Peyer's patch (tissue), 4 donors: Measurements from ENCODE around the gene TDP1. TPM values are rescaled to one million over a fixed set of nuclear protein-coding genes. Genes with fewer than 3 reads are reported as not detected.

ENCODE experiments used
- DNase-seq, 3 donors: peaks; one replicate each; pipeline ENCODE4 v3.0.0-alpha.2; 2017 to 2019
- H3K27ac ChIP-seq, 4 donors: fragments of 200-600 bp; sonication (generic); one replicate each; pipeline ENCODE4 v1.5.1; 2016 to 2019
- H3K27me3 ChIP-seq, 2 donors: fragments of 200-600 bp; sonication (generic); one replicate each; pipeline ENCODE4 v1.5.1; 2019
- H3K36me3 ChIP-seq, 3 donors: fragments of 200-600 bp; sonication (generic); one replicate each; pipeline ENCODE4 v1.5.1; 2016 to 2019
- H3K4me1 ChIP-seq, 4 donors: fragments of 200-600 bp; sonication (generic); one replicate each; pipeline ENCODE4 v1.5.1; 2016 to 2019
- H3K4me3 ChIP-seq, 4 donors: fragments of 200-600 bp; sonication (generic); 1 replicate in 3 of 4; 2 replicates in 1 of 4; pipeline ENCODE4 v1.5.1; 2016 to 2019; ENCODE audit warnings: mild to moderate bottlenecking in 1 of 4
- H3K9me3 ChIP-seq, 4 donors: fragments of 200-600 bp; sonication (generic); one replicate each; pipeline ENCODE4 v1.5.1; 2016 to 2019; ENCODE audit warnings: mild to moderate bottlenecking in 1 of 4
- CTCF ChIP-seq, 6 experiments: fragments of 450-650 bp in 4 of 6; fragments of 200-600 bp in 2 of 6; sonication (generic) in 1 of 6; IDR thresholded peaks; one replicate each; pipeline ENCODE4 v1.5.1; 2017 to 2019; ENCODE audit warnings: antibody characterized with exemption in 6 of 6, mild to moderate bottlenecking in 3 of 6, moderate library complexity in 1 of 6
- POLR2A ChIP-seq, 2 donors: fragments of 450-650 bp; IDR thresholded peaks; one replicate each; pipeline ENCODE4 v1.5.1; 2017; ENCODE audit warnings: antibody characterized with exemption in 2 of 2, mild to moderate bottlenecking in 2 of 2, moderate library complexity in 2 of 2
- total RNA-seq, 4 donors: library from RNA; depleted of rRNA; stranded (reverse); fragments of >200 nt; gene quantifications; one replicate each; pipeline ENCODE4 v1.1.0, GENCODE V29; 2016

The TDP1 gene
- total RNA-seq, 4 donors from 2014 or later: 9.5 to 44.6 (median 15.5) TPM

GRCh38 chr14:90003526-90004307, 48.0 kb downstream of the TDP1 start:
- TF ChIP-seq POLR2A (IDR thresholded peaks at IDR 0.05) (no peak), CTCF (IDR thresholded peaks at IDR 0.05) (no peak)
- H3K27ac ChIP-seq: no peak overlapping the region
- no peak overlapping the region for H3K4me3 ChIP-seq
- DNase-seq: no peak
- no peaks in the 10 kb centered on the region for H3K9me3 ChIP-seq
- H3K27me3 ChIP-seq: no peaks in the 10 kb centered on the region
- no peaks in the 10 kb centered on the region for H3K4me1 ChIP-seq
- peaks cover 0 to 11% (median 0%) of the 10 kb centered on the region in 3 donors for H3K36me3 ChIP-seq

DNA sequence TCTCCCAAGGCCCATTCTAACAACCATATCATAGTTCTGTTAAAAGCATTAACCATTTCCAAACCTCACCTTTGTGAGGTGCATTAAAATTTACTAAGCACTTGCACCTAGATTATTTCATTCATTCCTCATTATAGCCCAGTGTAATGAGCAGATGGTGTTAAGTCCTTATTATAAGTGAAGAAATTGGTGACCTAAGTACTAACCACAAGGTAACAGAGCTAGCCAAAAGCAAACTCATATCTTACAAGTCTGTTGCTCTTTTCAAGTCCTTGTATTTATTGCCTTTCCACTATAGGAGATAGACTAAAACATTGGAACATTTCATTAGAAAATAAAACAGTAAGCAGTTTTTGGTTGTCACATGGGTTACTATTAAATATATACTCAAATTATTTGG, 49.7 kb downstream of the TDP1 start:
- no peak overlapping the region for H3K4me3 ChIP-seq
- H3K4me1 ChIP-seq: no peaks in the 10 kb centered on the region
- H3K36me3 ChIP-seq: peaks cover 0 to 12% (median 0%) of the 10 kb centered on the region in 3 donors
- DNase-seq: no peak
- TF ChIP-seq POLR2A (IDR thresholded peaks at IDR 0.05): no peak
- TF ChIP-seq CTCF (IDR thresholded peaks at IDR 0.05): no peak
- no peaks in the 10 kb centered on the region for H3K9me3 ChIP-seq
- H3K27ac ChIP-seq: no peak overlapping the region
- no peaks in the 10 kb centered on the region for H3K27me3 ChIP-seq

- Histone ChIP-seq H3K4me3 (no peak overlapping the region), H3K4me1 (no peaks in the 10 kb centered on the region), H3K27ac (no peak overlapping the region), H3K36me3 (peaks cover 0 to 12% (median 0%) of the 10 kb centered on the region in 3 donors), H3K27me3 (no peaks in the 10 kb centered on the region), H3K9me3 (no peaks in the 10 kb centered on the region)
- DNase-seq: no peak
- no peak for TF ChIP-seq POLR2A (IDR thresholded peaks at IDR 0.05)
- no peak for TF ChIP-seq CTCF (IDR thresholded peaks at IDR 0.05)
Measured at GRCh38 chr14:90005939-90006530, 50.3 kb downstream of the TDP1 start.

DNA sequence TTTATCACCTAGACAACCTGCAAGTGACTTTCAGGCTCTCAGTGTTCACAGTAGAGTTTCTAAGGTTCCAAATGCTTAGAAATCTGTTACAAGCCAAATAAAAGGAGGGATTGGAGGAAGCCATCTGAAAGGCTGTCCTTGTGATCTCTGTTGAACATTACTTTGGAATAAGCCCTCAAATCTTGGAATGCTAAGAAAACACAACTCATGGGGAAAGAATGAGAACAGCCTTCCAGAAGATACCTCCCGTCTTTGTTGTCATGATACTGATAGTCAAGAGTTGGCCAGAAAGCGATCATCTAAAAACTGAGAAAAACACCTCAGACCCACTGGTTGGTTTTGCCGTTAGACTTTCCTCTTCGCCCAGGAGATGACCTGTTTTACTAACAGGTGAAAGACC, 61.6 kb downstream of the TDP1 start:
- DNase-seq: no peak
- no peak overlapping the region for H3K27ac ChIP-seq
- no peak overlapping the region for H3K4me3 ChIP-seq
- H3K4me1 ChIP-seq: no peaks in the 10 kb centered on the region
- H3K36me3 ChIP-seq: peaks cover 0 to 19% (median 0%) of the 10 kb centered on the region in 3 donors
- TF ChIP-seq POLR2A (IDR thresholded peaks at IDR 0.05) (no peak), CTCF (IDR thresholded peaks at IDR 0.05) (no peak)
- no peaks in the 10 kb centered on the region for H3K27me3 ChIP-seq
- H3K9me3 ChIP-seq: no peaks in the 10 kb centered on the region

GRCh38 chr14:90019824-90020523, 64.2 kb downstream of the TDP1 start:
- H3K27ac ChIP-seq: no peak overlapping the region
- no peaks in the 10 kb centered on the region for H3K9me3 ChIP-seq
- no peaks in the 10 kb centered on the region for H3K4me1 ChIP-seq
- H3K27me3 ChIP-seq: no peaks in the 10 kb centered on the region
- no peak overlapping the region for H3K4me3 ChIP-seq
- no peak for TF ChIP-seq CTCF (IDR thresholded peaks at IDR 0.05)
- TF ChIP-seq POLR2A (IDR thresholded peaks at IDR 0.05): no peak
- peaks cover 0 to 28% (median 0%) of the 10 kb centered on the region in 3 donors for H3K36me3 ChIP-seq
- DNase-seq: no peak
